GM12873 (cell line): ENCODE data around the gene BMF.

ENCODE experiments used
- CTCF ChIP-seq: IDR thresholded peaks from 2 replicates; pipeline ENCODE4 v1.5.1; 2012; ENCODE audit warnings: low read depth, mild to moderate bottlenecking, moderate library complexity, low read length, control low read depth; ENCODE audit not compliant: insufficient read depth; ENCODE audit errors: missing control alignments

The BMF gene

GRCh38 chr15:40062816-40063562 is 45.7 kb downstream of the BMF start:
- TF ChIP-seq CTCF = no peak

GRCh38 chr15:40061212-40061901 is 47.3 kb downstream of the BMF start:
- no peak for TF ChIP-seq CTCF

GRCh38 chr15:40060236-40060961 is 48.3 kb downstream of the BMF start:
- no peak for TF ChIP-seq CTCF

- TF ChIP-seq CTCF = peak; percentile 8
Measured at GRCh38 chr15:40059821-40060220, 48.9 kb downstream of the BMF start.

- TF ChIP-seq CTCF = no peak
Measured at GRCh38 chr15:40058476-40059140, 50.1 kb downstream of the BMF start.

- TF ChIP-seq CTCF = no peak
Measured at GRCh38 chr15:40055576-40056293, 52.9 kb downstream of the BMF start.
